Gastrocnemius medialis (tissue), 4 donors: ENCODE data around the gene TIAL1. TPM values are rescaled to one million over a fixed set of nuclear protein-coding genes. Genes with fewer than 3 reads are reported as not detected.

Source experiments
- ATAC-seq, 2 donors: fragments of 150-250 bp; one replicate each; pipeline ENCODE4 v1.9.1; 2016
- DNase-seq, 2 donors: peaks; one replicate each; pipeline ENCODE4 v3.0.0-alpha.2; 2019
- H3K27ac ChIP-seq, 4 donors: fragments of 200-600 bp; sonication (generic); 1 replicate in 1 of 4; 2 replicates in 3 of 4; pipeline ENCODE4 v1.5.1; 2016 to 2018; ENCODE audit warnings: mild to moderate bottlenecking in 2 of 4, moderate library complexity in 1 of 4
- H3K27me3 ChIP-seq, 3 donors: fragments of 200-600 bp; sonication (generic) in 2 of 3; 1 replicate in 1 of 3; 2 replicates in 2 of 3; pipeline versions ENCODE4 v1.5.1 to v1.6.0; 2016 to 2019; ENCODE audit warnings: mild to moderate bottlenecking in 1 of 3, moderate library complexity in 1 of 3
- H3K36me3 ChIP-seq, 2 donors: fragments of 200-600 bp; sonication (generic) in 1 of 2; one replicate each; pipeline ENCODE4 v1.5.1; 2017 to 2018
- H3K4me1 ChIP-seq, 2 donors: fragments of 200-600 bp; sonication (generic) in 1 of 2; one replicate each; pipeline ENCODE4 v1.5.1; 2016 to 2017; ENCODE audit warnings: mild to moderate bottlenecking in 2 of 2
- H3K4me3 ChIP-seq, 4 donors: fragments of 200-600 bp; sonication (generic) in 3 of 4; 1 replicate in 1 of 4; 2 replicates in 3 of 4; pipeline ENCODE4 v1.5.1; 2016 to 2019; ENCODE audit warnings: mild to moderate bottlenecking in 2 of 4
- H3K9me3 ChIP-seq, 3 donors: fragments of 200-600 bp; sonication (generic) in 2 of 3; 1 replicate in 1 of 3; 2 replicates in 2 of 3; pipeline ENCODE4 v1.5.1; 2016 to 2019
- POLR2A ChIP-seq, 2 donors: fragments of 450-650 bp; IDR thresholded peaks; one replicate each; pipeline ENCODE4 v1.6.1; 2017; ENCODE audit warnings: antibody characterized with exemption in 2 of 2, mild to moderate bottlenecking in 2 of 2, moderate library complexity in 2 of 2
- in situ Hi-C, 4 donors: fragments of 200-750 bp; cut with MboI; loops; one replicate each; pipeline versions ENCODE4 v1.15.0 to v1.8.0; 2017; ENCODE audit warnings: low sequenced_read_pairs in 4 of 4
- intact Hi-C: fragments of 100-400 bp; cut with DNase I; formaldehyde crosslinking; loops from one replicate; pipeline ENCODE4 v1.15.1; 2023; ENCODE audit warnings: low total_unique reads
- total RNA-seq, 4 donors: library from RNA; depleted of rRNA; stranded (reverse); fragments of >200 nt; gene quantifications; one replicate each; pipeline versions ENCODE4 v1.1.0 to v1.2.3, GENCODE V29; 2016
- TF ChIP-seq, protein P1 (sequence below), 5 experiments: fragments of 450-650 bp in 3 of 5; fragments of 200-600 bp in 2 of 5; sonication (generic) in 2 of 5; IDR thresholded peaks in 4 of 5; conservative IDR thresholded peaks in 1 of 5; 1 replicate in 4 of 5; 2 replicates in 1 of 5; pipeline ENCODE4 v1.5.1; 2016 to 2019; ENCODE audit warnings: antibody characterized with exemption in 5 of 5, mild to moderate bottlenecking in 3 of 5, moderate library complexity in 3 of 5

The TIAL1 gene, protein sequence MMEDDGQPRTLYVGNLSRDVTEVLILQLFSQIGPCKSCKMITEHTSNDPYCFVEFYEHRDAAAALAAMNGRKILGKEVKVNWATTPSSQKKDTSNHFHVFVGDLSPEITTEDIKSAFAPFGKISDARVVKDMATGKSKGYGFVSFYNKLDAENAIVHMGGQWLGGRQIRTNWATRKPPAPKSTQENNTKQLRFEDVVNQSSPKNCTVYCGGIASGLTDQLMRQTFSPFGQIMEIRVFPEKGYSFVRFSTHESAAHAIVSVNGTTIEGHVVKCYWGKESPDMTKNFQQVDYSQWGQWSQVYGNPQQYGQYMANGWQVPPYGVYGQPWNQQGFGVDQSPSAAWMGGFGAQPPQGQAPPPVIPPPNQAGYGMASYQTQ
- total RNA-seq = 10 to 100 TPM; 50.5 to 81.5 (median 68.4) TPM

DNA sequence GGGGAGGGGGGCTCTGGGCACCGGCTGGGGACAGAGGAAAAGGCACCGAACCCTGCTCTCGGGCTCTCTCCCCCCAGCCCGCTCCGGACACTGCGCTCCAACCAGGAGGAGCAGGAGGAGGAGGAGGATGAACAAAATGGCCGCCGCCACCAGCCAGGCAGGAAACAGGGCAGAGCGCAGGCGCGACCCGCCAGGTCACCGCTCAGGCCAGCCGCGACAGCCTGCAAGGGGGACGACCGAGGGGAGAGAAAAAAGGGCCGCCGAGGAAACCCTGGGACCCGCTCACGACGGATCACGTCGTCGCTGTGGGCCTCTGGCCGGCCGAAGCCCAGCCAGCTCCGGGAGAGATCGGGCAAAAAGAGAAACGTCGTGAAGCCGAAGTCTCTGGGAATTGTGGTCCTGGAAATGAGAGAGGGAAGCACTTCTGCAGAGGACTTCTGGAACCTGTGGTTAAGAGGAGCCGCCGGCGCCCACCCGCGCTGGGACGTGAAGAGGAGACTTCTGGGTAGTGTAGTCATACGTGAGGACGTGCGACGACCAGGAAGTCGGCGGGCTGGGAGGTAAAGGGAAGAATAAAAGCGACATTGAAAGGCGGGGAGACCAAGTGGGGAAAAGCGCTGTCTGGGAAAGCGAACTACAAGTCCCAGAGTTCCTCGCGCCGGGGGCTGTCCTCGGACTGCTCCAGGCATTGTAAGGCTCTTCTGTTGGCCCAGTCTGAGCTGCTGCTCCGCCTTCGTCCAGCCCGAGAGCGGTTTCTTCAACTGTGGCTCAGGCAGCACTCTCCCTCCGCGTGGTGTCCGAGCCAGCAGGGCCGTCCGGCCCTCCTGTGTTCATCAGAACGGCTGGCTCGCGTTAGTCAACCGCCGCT is at the start of gene TIAL1:
TIAL1 (minus strand) TSS at position 428 of the 868 bp plus-strand sequence. CDS start 499 bp downstream, outside the sequence.
- in situ Hi-C loops = loop anchor here in 1 of 4 donors (10.0 kb wide), 1 partner anchor 58 kb away; the partner anchor contains the start of gene BAG3
- H3K9me3 ChIP-seq = no peaks in the 10 kb centered on the region
- intact Hi-C loops = loop anchor here (1.0 to 5.0 kb wide), 6 partner anchors 54 to 419 kb away; partner anchors contain the start of genes PRDX3 and SEC23IP
- TF ChIP-seq, protein P1, sequence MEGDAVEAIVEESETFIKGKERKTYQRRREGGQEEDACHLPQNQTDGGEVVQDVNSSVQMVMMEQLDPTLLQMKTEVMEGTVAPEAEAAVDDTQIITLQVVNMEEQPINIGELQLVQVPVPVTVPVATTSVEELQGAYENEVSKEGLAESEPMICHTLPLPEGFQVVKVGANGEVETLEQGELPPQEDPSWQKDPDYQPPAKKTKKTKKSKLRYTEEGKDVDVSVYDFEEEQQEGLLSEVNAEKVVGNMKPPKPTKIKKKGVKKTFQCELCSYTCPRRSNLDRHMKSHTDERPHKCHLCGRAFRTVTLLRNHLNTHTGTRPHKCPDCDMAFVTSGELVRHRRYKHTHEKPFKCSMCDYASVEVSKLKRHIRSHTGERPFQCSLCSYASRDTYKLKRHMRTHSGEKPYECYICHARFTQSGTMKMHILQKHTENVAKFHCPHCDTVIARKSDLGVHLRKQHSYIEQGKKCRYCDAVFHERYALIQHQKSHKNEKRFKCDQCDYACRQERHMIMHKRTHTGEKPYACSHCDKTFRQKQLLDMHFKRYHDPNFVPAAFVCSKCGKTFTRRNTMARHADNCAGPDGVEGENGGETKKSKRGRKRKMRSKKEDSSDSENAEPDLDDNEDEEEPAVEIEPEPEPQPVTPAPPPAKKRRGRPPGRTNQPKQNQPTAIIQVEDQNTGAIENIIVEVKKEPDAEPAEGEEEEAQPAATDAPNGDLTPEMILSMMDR (IDR thresholded peaks at IDR 0.05 in 4 of 5, conservative IDR thresholded peaks at IDR 0.05 in 1 of 5) = no peak
- peak; percentile 90 to 96 for TF ChIP-seq POLR2A (IDR thresholded peaks at IDR 0.05)
- DNase-seq = peak; percentile 98 to 99
- peak within 1 kb of the TSS; percentile 98 to 100 (median 99) for H3K27ac ChIP-seq
- peak within 1 kb of the TSS; percentile 74 to 96 (median 92) for H3K4me3 ChIP-seq
- no peaks in the 10 kb centered on the region for H3K27me3 ChIP-seq
- peak; percentile 89 to 92 for ATAC-seq
- peaks cover 29 to 45% of the 10 kb centered on the region in 2 donors for H3K4me1 ChIP-seq
- peaks cover 0 to 8% of the 10 kb centered on the region in 2 donors for H3K36me3 ChIP-seq

DNA sequence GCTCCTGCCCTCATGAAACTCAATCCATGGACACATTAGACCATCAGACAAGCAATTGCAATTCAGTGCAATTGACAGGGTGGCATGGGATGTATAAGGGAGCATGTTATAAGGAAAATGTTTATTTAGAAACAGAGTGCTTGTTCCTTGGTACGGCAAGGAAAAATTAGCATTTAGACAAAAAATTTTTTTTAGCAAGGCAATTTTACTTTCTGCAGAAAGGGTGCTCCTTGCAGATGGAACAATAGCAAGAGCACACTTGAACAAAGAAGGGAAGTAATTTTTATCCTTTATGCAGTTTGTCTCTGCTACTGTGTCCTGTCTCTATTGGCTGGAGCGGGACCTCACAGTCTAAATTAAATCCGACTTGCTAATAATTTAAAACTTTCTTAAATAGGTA is 48.2 kb upstream of the TIAL1 start:
- H3K4me1 ChIP-seq = no peaks in the 10 kb centered on the region
- no peak overlapping the region for H3K27ac ChIP-seq
- H3K36me3 ChIP-seq = no peaks in the 10 kb centered on the region
- no peak for DNase-seq
- ATAC-seq = no peak
- no peak overlapping the region for H3K4me3 ChIP-seq
- intact Hi-C loops (no loop called here), in situ Hi-C loops (no loop called here)
- no peaks in the 10 kb centered on the region for H3K9me3 ChIP-seq
- H3K27me3 ChIP-seq = no peaks in the 10 kb centered on the region
- no peak for TF ChIP-seq POLR2A (IDR thresholded peaks at IDR 0.05)
- TF ChIP-seq, protein P1 (IDR thresholded peaks at IDR 0.05 in 4 of 5, conservative IDR thresholded peaks at IDR 0.05 in 1 of 5) = no peak

DNA sequence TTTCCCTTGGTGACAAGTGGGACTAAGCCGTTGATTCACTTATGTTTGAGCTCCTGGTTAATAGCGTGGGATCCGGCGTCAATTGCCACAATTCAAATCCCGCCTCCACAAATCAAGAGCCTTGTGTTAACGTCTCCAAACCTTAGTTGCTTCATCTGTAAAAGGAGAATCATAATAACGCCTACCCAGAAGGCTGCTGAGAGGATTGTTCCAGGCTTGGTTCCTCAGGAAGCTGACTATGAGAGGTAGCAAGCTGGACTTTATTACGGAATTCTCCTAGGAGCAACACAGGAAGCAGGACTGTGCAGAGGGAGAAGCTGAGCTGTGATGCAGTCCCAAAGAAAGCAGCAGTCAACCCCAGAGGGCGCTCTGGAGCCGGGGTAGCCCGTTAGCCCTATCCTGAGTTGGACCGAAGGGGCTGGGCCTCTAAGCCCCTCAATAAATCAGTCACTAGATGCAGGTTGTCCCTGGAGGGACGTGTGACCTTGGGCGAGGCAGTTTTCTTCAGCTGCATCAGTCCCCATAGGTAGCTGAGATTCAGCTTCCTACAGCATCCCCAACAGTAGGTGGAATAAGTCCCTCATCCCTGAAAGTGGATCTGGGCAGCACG is 47.5 kb upstream of the TIAL1 start:
- intact Hi-C loops = no loop called here
- Histone ChIP-seq H3K9me3 (no peaks in the 10 kb centered on the region), H3K4me1 (no peaks in the 10 kb centered on the region), H3K36me3 (no peaks in the 10 kb centered on the region), H3K27ac (no peak overlapping the region), H3K4me3 (no peak overlapping the region), H3K27me3 (no peaks in the 10 kb centered on the region)
- in situ Hi-C loops = no loop called here
- DNase-seq (no peak), ATAC-seq (peak in 1 of 2 donors; percentile 45)
- TF ChIP-seq, protein P1 (IDR thresholded peaks at IDR 0.05 in 4 of 5, conservative IDR thresholded peaks at IDR 0.05 in 1 of 5) = peak in 2 of 5 experiments; percentile 15 to 34
- no peak for TF ChIP-seq POLR2A (IDR thresholded peaks at IDR 0.05)

DNA sequence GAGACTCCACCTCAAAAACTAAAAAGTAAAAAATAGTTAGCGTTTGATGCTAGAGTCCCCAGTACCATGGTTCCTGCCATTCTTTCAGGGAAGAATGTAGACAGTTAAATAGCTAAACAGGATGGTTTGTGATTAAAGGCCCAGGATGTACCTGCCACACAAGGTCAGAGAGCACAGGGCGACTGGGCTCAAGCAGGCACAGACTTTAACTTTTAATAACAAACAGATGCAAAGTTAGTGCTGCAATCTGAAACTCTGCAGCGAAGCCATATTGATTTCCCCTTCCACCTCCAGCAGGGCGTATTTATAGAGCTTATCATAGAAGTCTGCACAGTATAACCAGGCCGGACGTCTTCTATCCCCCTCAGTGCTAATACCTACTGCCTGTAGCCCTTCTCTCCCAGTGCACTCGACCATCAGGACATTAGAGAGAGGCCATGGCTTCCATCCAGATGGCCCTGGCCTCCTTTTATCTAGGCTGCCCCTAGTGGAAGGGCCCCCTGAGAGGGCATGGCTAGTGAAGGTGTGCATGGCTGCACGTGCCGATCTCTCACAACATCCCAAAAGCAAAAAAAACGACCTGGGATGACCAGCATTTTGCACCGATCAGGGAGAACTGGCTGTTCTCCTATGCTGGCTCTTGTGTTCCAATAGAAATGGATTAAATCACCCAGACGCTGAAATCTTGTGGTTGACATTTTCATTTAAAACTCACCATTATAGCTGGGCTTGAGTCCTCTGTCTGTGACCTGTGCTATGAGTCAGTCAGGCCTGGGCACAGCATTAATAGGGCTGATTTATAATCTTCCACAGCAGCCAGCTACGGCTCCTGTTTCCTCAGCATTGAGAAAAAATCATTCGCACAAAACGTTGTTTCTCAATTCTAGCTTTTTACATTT is 46.8 kb upstream of the TIAL1 start:
- Histone ChIP-seq H3K36me3 (no peaks in the 10 kb centered on the region), H3K4me1 (no peaks in the 10 kb centered on the region), H3K4me3 (no peak overlapping the region), H3K9me3 (no peaks in the 10 kb centered on the region), H3K27me3 (no peaks in the 10 kb centered on the region), H3K27ac (no peak overlapping the region)
- intact Hi-C loops = no loop called here
- TF ChIP-seq POLR2A (IDR thresholded peaks at IDR 0.05) = no peak
- TF ChIP-seq, protein P1 (IDR thresholded peaks at IDR 0.05 in 4 of 5, conservative IDR thresholded peaks at IDR 0.05 in 1 of 5) = no peak
- no peak for DNase-seq
- peak in 1 of 2 donors; percentile 60 for ATAC-seq
- in situ Hi-C loops = no loop called here
